Measurements from ENCODE around the gene GRID1.

DNA sequence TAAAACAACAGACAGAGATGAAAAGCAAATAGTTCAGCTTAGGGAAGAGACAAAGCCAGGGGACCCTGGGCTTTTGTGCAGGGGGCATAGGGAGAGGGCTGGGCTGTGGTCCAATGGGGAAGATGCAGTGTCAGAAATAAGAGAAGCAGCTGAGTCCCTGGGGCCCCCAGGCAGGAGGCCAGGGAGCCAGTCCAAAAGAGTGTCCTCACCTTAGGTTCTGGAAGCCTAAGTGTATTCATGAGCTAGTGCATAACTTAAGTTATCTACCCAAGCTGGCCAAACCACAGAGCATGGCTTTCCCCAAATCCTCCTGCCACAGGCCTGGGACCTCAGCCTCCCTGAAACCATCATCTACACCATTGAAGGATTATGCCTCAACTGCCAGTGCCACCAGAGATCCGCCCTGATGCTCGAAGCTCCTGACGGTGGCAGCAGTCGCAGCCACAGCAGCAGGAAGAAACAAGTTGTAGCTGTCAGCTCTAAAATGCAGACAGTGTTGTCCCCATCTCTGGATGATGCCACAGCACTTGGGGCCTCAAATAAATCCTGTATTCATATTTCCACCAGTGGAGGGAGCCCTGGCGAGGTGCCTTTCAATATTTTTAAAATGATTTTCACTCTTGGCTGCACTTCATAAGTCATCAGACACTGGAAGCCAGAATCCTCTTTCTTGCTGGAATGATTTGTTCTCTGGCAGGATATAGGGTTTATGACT, 574.6 kb downstream of the GRID1 start:
- TF ChIP-seq TAF1 (IDR thresholded peaks at IDR 0.05; ENCODE audit: low read depth, low read length) (no peak), POLR2AphosphoS5 (IDR thresholded peaks at IDR 0.05; ENCODE audit: low read depth, low read length) (no peak), POLR2A (IDR thresholded peaks at IDR 0.05; ENCODE audit: low read depth, low read length) (no peak)

Data from GM12891 (cell line).